Glomerular visceral epithelial cell (primary cell): Measurements from ENCODE around the gene PDZD8.
"Not testable (repeated sequence)": the region's sequence is repeated elsewhere in the genome, so short reads cannot be mapped to it uniquely, and the experiment has no call there.

Experiments used
- DNase-seq: peaks from one replicate; pipeline ENCODE4 v3.0.0-alpha.2; 2016; ENCODE audit errors: extremely low spot score

PDZD8 gene

DNA sequence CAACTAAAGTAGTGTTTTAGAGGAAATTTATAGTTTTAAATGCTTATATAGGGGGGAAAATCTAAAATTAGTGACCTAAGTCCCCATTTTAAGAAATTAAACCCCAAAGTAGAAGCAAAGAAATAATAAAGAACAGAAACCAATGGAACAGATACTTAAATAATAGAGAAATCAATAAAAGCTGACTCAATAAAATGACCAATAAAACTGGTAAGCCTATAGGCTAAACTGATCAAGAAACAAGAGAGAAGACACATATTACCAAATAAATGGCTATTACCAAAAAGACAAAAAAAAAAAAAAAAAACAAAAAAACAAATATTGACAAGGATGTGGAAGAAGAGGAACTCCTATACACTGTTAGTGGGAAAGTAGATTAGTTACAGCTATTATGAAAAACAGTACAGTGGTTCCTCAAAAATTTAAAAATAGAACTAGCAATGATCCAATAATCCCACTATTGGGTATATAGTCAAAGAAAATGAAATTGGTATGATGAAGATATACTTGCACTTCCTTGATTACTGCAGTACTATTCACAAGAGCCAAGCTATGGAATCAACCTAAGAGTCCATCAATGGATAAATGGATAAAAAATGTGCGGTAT is 81.1 kb downstream of the PDZD8 start:
- no peak for DNase-seq

DNA sequence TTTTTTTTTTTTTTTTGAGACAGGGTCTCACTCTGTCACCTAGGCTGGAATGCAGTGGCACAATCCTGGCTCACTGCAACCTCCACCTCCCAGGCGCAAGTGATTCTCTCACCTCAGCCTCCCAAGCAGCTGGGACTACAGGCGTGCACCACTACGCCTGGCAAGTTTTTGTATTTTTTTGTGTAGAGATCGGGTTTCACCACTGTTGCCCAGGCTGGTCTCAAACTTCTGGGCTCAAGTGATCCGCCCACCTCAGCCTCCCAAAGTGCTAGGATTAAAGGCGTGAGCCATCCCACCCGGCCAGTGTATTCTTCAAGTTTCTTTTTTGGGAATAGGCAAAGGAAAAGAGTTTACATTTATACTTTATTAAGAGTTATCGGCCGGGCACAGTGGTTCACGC is 84.4 kb downstream of the PDZD8 start:
- not testable (repeated sequence) for DNase-seq

DNA sequence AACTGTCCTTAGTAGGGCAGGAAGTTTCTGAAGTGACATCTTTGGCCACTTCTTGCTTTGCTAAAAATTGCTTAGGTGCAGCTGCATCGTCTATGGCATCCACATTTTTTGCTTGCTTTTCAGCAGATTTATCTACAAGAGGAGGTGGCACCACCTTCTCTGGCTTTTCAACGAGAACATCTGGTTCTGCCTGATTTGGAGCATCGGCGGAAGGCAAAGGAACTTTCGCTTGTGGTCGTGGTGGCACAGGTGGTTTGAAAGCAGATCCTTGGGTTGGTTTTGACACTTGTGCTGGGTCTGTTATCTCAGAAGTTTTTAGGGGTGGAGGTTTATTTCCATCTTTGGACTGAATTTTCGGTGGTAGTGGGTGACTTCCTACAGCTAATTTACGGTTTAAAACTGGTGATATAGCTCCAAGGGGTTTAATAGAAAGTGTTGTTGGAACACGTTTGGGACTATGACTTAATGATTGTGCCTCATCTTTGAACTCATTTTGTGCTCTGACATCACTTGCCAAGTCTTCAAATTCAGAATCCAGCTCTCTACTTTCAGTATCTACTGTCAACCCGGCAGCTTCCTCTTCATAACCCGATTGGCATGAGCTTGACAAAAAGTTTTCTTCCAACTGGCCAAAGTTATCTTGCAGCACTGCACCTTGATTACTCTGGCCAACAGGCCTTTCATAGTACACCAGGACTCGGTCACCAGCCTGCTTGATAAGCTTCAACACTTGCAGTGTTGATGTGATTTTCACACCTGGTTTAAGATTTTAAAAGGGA is 90.3 kb downstream of the PDZD8 start:
- DNase-seq, result no peak

DNA sequence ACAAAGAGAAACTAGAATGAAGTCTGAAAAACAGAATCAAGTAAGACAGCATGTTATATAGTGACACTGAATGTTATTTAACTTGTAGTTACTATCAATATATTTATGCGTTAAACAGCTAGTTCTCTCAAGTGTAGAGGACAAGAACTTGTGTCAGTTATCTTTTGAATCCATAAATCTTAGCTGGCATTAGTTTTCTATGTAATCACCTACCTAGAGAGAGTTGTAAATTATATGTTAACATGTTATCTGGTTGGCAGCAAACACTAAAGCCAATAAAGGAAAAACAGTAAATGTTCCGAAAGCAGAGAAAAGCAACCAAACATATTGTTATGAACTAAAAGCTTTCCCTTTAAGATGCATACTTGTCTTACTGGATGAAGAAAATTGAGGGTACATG is 97.6 kb downstream of the PDZD8 start:
- DNase-seq, result no peak

DNA sequence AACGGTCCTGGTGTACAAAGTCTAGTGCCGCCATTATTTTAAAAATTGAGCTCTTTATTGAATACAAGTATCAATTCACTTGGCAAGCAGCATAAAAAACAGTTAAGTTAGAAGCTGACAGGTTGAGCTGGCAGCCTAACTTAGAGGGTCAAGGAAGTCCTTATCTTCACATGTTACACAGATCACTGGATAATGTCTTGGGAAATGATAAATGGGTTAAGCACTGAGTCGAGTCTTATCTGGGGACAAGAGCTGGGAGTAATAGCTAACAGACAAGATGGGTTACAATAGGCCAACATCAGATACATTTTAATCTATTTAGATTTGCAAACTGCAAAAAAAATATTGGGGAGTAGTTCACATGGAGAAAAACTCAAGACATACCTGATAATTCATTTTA is 100.1 kb downstream of the PDZD8 start:
- no peak for DNase-seq

DNA sequence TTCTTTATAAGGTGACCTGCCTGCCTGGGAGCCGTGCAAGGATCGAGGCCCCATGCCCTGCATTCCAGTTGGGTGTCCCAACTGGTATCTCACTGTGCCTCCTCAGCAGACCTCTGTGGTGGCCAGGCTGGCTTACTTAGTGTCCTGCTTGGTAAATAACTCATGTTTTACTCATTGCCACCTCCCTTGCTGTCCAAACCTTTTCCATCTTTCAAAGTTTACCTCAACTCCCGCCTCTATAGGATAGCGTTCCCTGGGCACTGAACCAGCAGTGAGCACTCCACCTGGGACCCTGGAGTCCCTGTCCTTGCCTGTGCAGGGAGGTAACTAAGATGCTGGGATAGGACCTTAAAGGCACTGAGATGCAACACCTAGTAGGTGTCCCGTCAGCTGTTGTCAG is 100.7 kb downstream of the PDZD8 start:
- no peak for DNase-seq

DNA sequence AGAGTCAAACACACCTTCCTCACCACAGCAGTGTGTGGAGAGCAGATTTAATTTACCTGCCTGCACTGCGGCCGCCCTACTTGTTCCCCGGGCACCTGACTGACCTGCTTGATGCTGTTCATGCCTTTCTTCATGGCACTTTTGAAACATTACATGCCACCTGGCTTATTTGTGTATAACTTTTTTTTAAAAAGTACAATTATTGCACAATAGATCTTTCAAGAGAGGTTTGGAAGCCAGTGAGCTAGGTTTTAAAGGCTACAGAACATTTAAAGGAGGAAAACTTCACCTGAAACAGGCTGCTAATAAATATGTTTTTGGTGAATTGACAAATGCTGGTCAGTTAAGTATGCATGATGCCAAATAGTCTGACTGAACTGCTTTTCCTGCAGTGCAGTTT is 101.3 kb downstream of the PDZD8 start:
- DNase-seq, result no peak

DNA sequence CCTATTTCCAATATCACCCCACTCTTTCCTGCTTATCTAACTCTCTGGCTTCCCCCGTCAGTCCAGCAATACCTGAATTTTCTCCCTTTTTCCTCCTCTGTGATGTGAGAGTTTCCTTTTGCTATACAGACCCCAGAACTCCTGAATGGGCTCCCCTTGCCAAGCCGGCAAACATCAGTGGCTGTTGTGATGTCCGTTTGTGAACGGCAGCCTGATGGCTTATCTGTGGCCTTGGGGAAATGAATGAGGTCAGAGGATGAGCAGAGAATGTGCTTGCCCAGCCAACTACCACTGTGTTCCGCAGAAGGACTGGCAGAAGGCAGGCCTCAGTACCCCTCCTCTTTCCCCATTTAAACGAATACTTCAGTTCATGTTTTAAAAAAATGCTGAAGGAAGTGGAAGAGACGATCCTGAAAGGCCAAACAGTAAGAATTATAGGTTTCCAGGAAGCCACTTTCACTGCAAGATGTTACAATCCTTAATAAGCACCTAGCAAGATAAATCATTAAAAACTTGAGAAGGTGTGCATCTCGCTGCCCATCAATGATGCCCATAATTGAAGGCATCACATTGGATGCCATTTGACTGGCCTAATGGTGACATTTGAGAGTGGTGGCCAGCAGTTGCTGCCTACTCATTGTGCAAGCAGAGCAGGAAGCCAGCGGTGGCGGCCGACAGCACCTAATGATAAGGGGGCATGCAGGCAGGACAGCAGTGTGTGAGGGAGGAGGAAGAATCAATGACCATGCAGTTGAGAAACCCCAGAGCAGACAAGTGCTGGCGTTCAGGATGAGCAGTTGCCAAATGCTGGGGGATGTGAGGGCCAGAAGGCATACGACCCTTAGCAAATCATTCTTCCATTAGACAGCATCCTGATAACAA is 102.8 kb downstream of the PDZD8 start:
- no peak for DNase-seq

DNA sequence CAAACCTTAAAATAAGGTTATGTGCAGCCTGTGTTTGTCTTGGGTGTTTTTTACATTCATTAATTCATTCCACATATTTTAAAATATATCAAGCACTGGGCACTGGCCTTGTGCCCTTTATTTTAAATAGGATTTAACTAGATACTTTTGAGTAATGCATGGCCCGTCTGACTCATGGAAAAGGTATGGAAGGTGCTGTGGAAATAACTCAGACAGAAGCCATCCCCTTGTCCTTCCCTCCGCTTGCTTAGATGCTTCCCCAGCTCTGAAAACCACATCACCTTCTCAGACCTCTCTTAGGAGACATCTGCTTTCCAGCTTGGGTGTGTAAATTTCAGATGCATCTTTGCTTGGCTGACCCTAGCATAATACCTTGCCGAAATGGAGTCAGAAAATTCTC is 103.8 kb downstream of the PDZD8 start:
- peak; percentile 61 for DNase-seq

DNA sequence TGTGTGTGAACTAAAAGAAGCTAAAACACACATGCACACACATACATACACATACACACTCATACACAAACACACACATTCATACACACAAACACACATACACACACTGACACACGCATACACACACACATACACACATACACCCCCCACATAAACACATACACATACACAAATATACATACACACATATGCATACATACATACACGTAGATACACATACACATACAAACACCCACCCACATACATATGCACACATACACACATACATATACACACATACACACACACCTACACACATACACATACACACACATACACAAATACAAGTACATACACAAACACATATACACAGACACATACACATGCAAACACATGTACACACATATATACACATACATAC is 106.3 kb downstream of the PDZD8 start:
- no peak for DNase-seq

DNA sequence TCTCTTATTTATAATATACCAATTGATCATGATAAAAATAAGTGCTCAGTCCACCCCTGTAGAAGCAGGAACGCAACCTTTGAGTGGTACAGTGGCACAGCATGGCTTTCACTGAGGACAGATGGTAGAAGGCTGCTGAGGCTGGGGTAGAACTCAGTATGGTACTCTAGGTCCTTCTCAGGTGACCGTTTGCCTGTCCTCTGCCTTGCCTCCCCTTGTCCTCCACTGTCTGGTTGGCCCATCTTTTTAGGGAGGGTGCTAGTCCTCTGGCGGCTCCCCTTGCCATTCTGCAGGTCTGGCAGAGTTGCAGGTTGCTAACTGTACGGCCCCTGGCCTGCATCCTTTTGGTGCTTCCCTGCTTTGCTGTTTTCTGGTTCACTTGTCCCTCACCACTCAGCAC is 107.0 kb downstream of the PDZD8 start:
- DNase-seq, result no peak

DNA sequence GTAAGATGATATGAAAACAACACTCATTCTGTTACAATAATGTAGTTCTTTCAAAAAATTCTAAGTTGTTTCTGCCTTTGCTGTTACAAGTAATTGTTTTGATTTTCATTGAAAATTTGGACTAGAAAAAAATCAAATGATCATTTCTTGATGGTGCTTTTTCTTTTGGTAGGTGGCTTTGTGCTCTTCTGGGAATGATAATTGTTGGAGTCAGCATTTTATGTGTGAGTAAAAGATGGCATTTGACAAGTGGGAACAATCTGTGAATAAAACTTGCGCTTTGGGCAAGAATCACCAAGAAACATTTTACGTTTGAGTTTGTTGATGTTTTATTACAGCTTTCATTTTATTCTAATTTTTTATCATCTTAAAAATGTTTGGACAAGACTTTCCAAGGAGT is 108.4 kb downstream of the PDZD8 start:
- DNase-seq, result no peak

DNA sequence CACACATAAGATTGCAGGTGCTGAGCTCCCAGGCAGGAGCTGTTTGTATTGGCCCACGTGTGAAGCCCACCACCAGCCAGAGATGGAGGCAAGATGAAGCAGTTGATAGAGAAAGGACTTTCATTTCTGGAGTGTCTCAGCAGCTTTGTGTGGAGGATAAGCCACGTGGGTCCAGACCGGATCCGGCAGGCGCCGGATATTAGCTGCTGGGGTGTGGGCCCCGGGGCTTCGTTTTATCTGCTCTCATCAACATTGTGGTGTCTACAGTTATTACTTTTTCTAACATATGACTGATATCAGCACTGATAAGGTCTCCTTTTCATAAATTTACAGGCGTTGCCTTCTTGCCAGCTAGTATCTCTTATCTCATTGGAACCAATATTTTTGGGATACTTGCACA is 108.8 kb downstream of the PDZD8 start:
- DNase-seq, result no peak

DNA sequence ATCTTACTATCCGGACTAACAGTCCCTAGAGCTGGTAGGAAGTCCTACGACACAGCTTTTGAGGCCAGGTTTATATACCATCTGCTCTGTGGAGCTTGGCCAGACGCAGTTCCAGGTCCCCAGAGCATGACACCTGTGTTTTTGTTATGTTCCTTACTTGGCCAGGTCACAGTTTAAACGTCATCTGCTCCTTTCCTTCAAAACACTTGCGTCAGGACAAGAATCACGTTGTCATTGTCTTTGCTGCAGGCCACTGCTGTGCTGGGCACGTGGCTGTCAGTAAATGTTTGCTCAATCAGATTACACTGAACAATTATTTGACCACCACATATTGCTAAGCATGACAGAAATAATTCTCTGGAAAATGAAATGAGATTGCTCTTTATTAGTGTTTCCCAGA is 110.5 kb downstream of the PDZD8 start:
- DNase-seq, result no peak

DNA sequence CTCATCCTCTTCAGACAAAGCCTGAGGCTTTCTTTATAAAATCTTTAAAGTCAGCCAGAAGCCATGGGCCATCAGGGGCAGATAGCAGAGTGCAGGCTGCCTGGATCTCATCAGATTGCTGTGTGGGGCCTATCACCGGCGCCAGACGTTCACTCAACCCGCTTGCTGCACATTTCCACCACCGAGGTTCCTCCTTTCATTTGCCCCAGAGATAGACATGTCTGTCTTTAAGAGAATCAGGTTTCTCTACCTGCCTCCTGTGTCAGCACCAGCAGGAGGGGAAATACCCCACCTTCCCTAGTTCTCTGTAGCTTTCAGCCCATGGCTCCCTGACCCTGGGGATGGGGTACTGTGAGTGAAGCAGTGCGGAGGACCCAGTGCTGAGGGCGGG is 112.3 kb downstream of the PDZD8 start:
- no peak for DNase-seq

DNA sequence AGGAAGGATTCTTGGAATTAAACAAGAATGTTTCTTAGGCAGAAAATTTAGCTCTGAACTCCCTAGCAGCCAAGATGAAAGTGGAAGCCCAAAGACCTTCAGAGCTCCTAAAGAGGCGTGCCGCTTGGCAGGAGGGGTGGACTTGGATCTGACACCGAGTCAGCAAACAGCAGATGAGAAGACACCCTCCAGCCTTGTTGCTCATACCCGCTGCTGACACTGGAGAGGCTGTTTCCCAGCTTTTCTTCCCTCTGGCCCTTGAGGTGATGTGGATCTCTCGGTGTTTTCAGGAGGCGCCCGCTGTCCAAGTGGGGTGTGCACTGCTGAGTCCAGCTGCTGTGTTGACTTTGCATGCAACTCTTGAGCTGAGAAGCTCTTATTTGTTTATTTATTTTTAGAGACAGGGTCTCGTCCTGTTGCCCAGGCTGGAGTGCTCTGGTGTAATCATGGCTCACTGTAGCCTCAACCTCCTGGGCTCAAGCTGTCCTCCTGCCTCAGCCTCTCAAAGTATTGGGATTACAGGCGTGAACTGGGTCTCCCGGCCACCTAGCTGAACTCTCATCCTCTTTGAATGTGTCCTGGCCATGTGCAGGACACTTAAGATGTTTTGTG is 112.8 kb downstream of the PDZD8 start:
- no peak for DNase-seq

DNA sequence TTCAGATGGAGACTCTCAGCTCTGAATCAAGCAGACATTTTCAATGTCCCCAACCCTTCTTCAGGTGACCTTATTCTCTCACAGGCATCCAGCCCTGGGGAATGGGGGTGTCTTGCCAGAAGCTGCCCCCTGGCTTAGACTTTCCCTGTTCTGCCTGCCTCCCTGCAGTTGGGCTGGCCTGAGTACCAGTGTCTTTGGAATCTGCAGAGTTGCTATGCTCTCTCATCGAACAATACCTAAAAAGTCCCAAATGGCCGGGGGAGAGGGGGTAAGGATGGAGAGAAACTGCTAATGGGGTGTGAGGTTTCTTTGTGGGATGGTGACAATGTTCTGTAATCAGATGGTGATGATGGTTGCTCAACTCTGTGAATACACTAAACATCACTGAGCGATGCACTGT is 113.7 kb downstream of the PDZD8 start:
- DNase-seq, result no peak

DNA sequence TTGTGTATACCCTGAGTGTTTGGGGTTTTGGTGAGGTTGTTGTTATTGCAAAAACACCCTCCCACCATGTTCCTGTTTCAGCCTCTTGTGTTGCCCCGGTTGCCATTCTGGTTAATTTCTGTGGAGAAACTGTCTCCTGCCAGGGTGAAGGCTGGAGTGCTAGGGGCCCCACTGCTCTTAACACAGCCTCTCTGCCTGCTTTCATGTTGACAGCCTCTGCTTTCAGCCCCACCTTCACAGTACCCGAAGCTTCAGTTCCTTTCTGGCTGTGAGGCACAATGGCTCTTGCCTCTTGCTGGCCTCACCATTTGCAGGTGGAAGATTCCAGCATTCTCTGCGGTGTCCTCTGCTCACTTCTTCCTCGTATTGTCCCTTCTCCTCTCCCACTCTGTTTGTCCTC is 115.2 kb downstream of the PDZD8 start:
- no peak for DNase-seq

DNA sequence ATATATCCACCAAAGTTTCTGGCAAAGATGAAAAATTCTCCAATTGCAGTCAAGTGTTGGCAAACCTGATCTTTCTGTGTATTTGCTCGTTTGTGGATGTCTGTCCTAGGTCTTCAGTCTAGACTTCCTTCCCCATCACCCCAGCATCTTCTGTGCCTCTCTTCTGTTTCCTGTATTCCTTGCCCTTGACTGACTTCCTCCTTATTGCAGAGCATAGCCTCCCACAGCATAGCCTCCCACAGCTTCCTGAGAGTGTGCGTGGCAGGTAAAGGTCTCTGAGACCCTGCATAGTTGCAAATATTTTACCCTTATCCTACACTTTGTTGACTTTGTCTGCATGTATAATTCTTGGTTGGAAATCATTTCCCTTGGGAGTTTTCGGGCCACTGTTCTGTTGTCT is 116.0 kb downstream of the PDZD8 start:
- DNase-seq, result no peak

DNA sequence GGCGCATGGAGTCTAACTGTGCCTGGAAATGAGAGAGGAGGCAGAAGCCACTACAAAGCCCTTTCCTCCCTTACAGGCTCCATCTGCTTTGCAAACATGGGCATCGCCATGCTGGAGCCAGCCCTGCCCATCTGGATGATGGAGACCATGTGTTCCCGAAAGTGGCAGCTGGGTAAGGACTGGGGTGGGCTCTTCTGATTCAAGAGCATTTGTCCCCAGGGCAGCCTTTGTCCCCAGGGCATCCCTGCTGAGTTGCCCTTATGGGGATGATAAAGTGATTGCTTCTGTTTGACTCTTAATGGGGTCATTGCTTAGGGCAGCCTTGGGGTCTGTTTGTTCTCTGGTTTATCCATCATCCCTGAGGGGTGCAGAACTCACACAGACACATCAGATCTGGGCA is 117.5 kb downstream of the PDZD8 start:
- no peak for DNase-seq

DNA sequence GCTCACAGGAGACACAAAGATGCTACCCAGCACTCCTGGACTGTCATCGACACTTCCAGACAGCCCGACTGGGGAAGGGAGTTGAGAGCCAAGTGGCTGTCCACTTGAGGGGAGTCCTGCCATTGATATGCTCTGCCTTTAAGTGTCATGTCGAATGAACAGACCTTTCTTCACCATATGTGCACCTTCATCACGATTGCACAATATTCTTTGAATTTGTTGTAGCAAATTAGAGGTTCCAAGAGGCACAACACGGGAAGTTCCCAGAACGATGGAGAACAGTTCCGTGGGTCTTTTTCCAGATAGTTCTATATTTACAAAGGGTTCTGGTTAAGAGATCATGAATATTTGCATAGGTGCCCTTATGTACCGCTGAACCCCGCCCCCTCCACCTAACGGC is 118.3 kb downstream of the PDZD8 start:
- no peak for DNase-seq

DNA sequence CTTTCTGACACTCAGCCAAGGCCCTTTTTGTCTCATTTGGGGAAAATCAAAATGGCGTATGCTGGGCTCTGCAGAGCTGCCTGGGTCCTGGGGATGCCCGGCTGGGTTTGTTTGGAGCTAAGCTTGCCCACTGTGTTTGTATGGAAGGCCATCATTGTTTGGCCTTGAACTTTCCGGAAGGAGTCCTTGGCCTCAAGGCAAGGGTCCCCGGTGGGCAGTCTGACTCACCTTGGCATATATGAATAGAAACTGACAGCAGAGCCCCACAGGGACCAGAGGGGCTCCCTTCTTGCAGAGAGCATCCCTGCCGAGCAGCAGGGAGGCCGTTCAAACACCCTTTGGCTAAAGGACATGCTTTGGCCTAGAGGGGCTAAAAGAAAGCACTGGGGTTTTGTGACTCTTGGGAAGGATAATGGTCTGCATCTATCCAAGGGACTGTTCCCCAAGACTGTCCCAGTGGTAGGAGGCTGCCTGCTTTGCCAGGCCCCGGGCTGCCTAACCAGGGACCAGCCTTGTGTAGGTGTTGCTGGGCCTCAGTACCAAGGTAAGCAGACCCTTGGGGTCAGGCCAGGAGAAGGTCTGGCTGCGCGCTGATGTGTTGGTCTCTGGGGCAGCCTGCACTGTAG is 119.3 kb downstream of the PDZD8 start:
- no peak for DNase-seq
